Stimulated activated CD4-positive, alpha-beta T cell treated with anti-CD3 and anti-CD28 coated beads, Interleukin-1b, Interleukin-23, amount 100 ng/mL, for 4 hours (primary cell): ENCODE data around the gene RFX3.
"Not testable (repeated sequence)": the region's sequence is repeated elsewhere in the genome, so short reads cannot be mapped to it uniquely, and the experiment has no call there.

Experiments used
- DNase-seq, 2 donors: peaks; one replicate each; pipeline ENCODE4 v3.0.0-alpha.2; 2020; ENCODE audit warnings: low read depth in 2 of 2

Gene RFX3

GRCh38 chr9:3359048-3359692 is 166.6 kb downstream of the RFX3 start:
- DNase-seq: no peak

GRCh38 chr9:3348169-3348568 is 177.6 kb downstream of the RFX3 start:
- no peak for DNase-seq

- no peak for DNase-seq
Measured at GRCh38 chr9:3346549-3346948, 179.3 kb downstream of the RFX3 start.

- no peak for DNase-seq
Measured at GRCh38 chr9:3343671-3344070, 182.1 kb downstream of the RFX3 start.

- no peak for DNase-seq
Measured at GRCh38 chr9:3342159-3342777, 183.5 kb downstream of the RFX3 start.

GRCh38 chr9:3337515-3338225 is 188.1 kb downstream of the RFX3 start:
- no peak for DNase-seq

- DNase-seq: no peak
Measured at GRCh38 chr9:3336951-3337350, 188.8 kb downstream of the RFX3 start.

GRCh38 chr9:3332802-3333201 is 193.0 kb downstream of the RFX3 start:
- no peak for DNase-seq

GRCh38 chr9:3331801-3332200 is 194.0 kb downstream of the RFX3 start:
- no peak for DNase-seq

GRCh38 chr9:3330792-3331420 is 194.9 kb downstream of the RFX3 start:
- no peak for DNase-seq

- DNase-seq: no peak
Measured at GRCh38 chr9:3329361-3329760, 196.4 kb downstream of the RFX3 start.

- no peak for DNase-seq
Measured at GRCh38 chr9:3323714-3324113, 202.1 kb downstream of the RFX3 start.

- no peak for DNase-seq
Measured at GRCh38 chr9:3321186-3321585, 204.6 kb downstream of the RFX3 start.

GRCh38 chr9:3312595-3312994 is 213.2 kb downstream of the RFX3 start:
- DNase-seq: not testable (repeated sequence)

GRCh38 chr9:3308609-3309008 is 217.2 kb downstream of the RFX3 start:
- DNase-seq: no peak

- DNase-seq: not testable (repeated sequence)
Measured at GRCh38 chr9:3304388-3304787, 221.4 kb downstream of the RFX3 start.

GRCh38 chr9:3299872-3300271 is 225.9 kb downstream of the RFX3 start:
- DNase-seq: no peak

GRCh38 chr9:3296536-3296935 is 229.3 kb downstream of the RFX3 start:
- DNase-seq: no peak

GRCh38 chr9:3292311-3292710 is 233.5 kb downstream of the RFX3 start:
- no peak for DNase-seq

GRCh38 chr9:3290231-3290840 is 235.5 kb downstream of the RFX3 start:
- DNase-seq: no peak

GRCh38 chr9:3288686-3289085 is 237.1 kb downstream of the RFX3 start:
- no peak for DNase-seq
